Activated CD8-positive, alpha-beta memory T cell treated with anti-CD3 and anti-CD28 coated beads, Interleukin-2, amount 50 U/mL, for 4 hours (primary cell): ENCODE measurements around the gene CREBL2.

Experiments used
- DNase-seq: peaks from one replicate; pipeline ENCODE4 v3.0.0-alpha.2; 2020

The CREBL2 gene

DNA sequence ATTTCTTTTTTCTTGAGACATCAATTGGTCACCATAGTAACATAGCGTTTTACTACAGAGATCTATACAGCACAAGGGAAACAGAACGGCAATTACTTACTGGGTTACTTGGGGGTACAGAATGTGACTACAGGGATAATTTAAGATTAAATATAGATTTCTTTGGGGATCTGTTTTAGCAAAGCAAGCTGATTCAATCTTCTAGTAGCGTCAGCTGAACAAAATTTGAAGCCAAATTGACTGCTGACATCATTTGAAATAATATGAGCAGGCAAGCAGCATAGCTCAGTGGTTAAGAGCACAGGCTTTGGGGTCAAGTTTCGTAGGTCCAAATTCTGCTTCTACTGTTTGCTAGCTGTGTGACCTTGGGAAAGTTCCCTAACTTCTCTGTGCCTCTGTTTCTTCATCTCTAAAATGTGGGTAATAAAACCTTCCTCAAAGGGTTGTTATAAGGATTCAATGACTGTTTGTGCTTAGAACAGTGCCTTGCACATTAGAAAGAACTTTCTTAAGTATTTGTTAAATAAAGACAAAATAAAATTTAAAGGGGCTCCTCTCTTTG, 71.5 kb downstream of the CREBL2 start:
- DNase-seq, result no peak

DNA sequence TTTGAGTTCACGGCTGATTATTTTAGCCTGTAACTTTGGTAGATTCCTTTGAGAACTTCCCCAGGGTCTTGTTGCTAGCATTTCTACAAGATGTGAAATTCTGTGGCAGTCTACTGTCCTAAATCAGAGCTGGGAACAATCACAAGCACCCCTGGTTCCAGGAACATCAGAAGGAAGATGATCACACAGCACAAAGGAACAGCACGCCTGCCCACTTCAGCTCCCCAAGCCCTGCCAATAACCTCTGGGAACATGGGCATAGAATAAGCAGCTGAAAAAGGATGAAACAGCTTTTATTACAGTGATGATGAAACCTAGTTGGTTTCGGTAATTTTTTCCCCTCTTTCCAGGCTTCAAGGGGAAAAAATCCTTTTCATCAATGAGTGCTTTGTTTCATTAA, 72.0 kb downstream of the CREBL2 start:
- DNase-seq, result no peak

DNA sequence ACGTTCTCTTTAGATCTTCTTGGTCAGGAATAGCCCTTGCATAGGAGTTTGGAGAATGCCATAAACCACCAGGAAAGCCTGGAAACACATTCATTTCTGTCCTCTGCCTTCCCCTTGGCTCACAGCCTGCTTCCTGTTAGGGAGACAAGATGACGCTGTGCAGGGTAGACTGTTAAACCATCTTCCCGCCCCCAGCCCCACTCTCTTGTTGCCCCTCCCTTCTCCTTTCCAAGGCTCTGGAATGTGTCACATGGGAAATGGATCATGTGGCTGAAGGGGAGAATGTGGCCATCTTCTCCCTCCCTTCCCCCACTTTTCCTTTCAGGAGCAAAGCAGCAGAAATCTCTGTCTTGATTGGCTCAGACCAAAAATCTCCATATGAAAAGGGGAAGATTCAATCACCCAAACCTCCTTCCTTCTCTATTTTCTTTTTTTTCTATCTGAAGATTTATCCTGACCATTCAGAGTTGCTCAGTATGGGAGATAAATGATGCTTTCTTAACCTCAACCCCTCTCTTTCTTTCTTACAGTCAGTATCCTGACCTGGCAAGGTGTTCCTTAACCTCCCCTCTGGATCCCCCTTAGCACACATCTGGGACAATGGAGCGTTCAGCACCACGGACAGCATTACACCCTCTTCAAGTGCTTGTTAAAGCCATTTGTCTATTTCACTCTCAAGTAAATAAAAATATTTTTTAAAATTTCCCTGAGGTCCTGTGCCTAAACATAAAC, 72.9 kb downstream of the CREBL2 start:
- DNase-seq, result no peak

DNA sequence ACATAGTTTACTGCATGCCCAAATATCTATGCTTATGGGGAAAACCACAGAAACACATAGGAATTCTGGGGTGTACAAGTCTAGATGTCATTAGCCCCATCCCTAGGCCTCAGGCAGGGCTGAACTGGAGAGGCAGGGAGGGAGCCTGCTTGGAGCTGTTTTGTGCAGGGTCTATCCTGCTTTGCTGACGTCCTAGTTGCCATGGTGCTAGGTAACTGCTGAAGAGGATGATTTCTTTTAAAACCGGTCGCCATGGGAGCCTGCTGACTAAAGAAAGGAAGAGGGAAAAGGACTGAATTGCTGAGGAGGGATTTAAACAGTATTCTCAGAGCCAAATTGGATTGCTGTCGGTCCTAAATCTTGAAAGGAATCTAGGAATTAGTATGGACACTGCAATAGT, 73.6 kb downstream of the CREBL2 start:
- no peak for DNase-seq

DNA sequence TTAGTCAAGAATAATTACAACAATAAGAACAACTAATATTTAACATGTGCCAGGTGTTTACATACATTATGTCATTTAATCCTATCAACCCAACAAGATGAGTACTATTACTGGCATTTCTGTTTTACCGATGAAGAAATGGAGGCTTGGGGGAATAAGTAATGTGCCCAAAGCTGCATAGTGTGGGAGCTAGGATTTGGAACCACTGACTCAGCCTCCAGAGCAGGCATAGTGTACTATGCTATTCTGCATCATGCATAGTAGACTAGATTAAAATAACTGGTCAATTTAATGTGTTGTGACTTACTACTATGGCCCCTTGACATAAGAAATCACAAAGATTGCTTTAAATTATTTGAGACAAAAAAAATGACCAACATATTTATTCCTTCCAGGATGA, 74.8 kb downstream of the CREBL2 start:
- no peak for DNase-seq

DNA sequence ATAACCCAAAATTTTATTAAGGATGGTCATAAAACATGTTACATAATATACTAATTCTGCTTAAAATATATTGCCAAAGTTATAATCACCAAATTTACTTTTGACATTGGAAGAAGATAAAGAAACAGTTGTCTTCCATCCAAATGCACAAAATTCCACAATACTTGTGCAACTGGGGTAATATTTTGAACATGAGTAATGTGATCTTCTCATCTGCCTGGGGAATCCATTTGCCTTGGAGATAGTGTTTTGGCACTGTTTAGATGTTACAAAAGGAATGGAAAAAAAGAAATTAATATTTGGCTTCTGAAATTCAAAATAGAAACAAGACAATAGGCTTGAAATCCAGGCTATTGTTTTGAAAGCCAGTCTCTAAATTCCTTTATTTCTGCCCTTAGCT, 75.2 kb downstream of the CREBL2 start:
- no peak for DNase-seq

DNA sequence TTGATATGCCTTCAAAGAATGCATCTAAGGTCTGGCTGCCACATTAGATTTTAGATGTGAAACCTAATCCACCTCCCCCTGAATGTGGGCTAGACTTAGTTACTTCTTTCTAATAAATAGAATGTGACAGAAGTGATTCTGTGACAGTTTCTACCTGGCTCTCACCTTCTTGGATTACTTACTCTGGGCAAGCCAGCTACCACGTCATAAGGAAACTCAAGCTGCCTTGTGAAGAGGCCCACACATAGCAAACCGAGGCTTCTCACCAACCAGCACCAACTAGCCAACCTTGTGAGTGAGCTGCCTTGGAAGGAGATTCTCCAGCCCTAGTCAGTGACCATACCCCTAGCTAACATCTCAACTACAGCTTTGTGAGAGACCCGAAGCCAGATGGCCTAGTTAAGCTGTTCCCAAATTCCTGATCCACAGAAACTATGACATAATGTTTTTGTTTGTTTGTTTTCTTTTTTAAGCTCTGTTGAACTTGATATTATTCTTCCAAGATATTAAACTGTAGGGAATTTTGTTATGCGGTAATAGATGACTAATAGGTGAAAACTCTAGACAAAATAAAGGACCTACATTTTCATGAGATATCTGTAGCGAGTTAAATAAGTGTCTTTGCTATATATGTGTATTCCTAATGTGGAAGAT, 78.1 kb downstream of the CREBL2 start:
- no peak for DNase-seq

DNA sequence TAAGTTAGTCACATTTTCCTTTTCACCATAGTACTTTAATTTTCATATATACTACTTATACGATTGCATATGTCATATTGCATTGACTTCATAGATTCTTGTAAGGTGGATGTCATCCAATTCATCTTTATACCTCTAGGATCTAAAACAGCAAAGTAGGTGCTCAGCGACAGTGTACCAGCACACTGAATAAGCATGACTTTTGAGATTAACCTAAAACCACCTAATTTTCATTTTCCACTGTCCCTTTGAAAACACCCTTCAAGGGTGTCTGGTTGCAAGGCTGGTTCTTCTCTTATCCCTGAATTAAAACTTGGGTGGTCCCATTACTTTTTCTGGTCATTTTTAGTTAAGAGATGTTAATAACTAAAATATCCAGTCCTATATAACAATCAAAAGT, 79.9 kb downstream of the CREBL2 start:
- DNase-seq, result no peak

DNA sequence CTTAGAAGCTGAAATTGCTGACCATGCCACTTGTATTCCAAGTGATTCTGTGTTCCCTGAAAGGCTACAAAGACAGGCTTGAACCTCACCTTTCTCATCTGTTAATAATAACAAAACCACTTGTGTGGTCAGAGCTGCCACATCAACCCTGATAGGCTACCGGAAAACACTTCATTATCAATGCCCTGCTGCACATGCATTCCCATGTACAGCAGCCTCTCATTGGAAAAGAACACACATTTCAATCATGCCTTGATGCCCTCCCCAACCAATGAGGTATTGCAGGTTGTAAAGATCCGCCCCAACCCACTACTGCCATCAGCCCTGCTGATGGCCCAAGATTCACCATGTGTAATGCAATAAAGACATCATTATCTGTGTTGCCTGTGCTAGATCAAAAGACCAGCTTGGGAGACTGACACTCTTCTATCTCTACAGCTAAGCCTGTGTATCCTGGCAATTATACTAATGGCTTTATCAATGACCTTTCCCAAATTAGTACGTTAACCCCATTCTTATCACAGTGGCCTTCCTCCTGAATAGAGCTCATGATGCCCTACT, 81.5 kb downstream of the CREBL2 start:
- DNase-seq, result no peak
